BJ (cell line): ENCODE results near the gene DENND5B. TPM values are rescaled to one million over a fixed set of nuclear protein-coding genes. Genes with fewer than 3 reads are reported as not detected.

Experiments
- CTCF ChIA-PET: fragments of 350-600 bp; formaldehyde crosslinking; extraction: SDS; loops from one replicate; lab custom pipeline; 2021; ENCODE audit warnings: antibody characterized with exemption, inconsistent platforms; lab: Yijun Ruan, JAX
- POLR2A ChIA-PET: fragments of 300-600 bp; sonication (Branson Sonifier 250); formaldehyde crosslinking; extraction: SDS; loops from one replicate; lab custom pipeline; 2021; ENCODE audit warnings: antibody characterized with exemption; lab: Charles Lee
- DNase-seq: peaks from one replicate; pipeline ENCODE4 v3.0.0-alpha.2; 2011; ENCODE audit warnings: low read depth
- H3K27me3 ChIP-seq: 2 replicates; pipeline ENCODE4 v1.6.0; 2011; ENCODE audit warnings: low read length; ENCODE audit not compliant: control insufficient read depth, insufficient read depth
- H3K36me3 ChIP-seq: 2 replicates; pipeline ENCODE4 v1.5.1; 2011; ENCODE audit warnings: low read length; ENCODE audit not compliant: control insufficient read depth, insufficient read depth
- H3K4me3 ChIP-seq: 2 replicates; pipeline ENCODE4 v1.5.1; 2011; ENCODE audit warnings: low read depth, mild to moderate bottlenecking, control low read depth, low read length
- polyA plus RNA-seq: library from polyadenylated mRNA; depleted of rRNA; stranded (reverse); fragments of >200 nt; gene quantifications from 2 replicates; pipeline ENCODE4 v1.2.3, GENCODE V29; 2011
- TF ChIP-seq, protein P1 (sequence below): IDR thresholded peaks from 2 replicates; pipeline ENCODE4 v1.5.1; 2011; ENCODE audit warnings: low read depth, mild to moderate bottlenecking, control low read depth, inconsistent platforms, low read length, moderate library complexity; ENCODE audit not compliant: insufficient read depth

Gene DENND5B
- polyA plus RNA-seq, 1 experiment, result 5.4 TPM

DNA sequence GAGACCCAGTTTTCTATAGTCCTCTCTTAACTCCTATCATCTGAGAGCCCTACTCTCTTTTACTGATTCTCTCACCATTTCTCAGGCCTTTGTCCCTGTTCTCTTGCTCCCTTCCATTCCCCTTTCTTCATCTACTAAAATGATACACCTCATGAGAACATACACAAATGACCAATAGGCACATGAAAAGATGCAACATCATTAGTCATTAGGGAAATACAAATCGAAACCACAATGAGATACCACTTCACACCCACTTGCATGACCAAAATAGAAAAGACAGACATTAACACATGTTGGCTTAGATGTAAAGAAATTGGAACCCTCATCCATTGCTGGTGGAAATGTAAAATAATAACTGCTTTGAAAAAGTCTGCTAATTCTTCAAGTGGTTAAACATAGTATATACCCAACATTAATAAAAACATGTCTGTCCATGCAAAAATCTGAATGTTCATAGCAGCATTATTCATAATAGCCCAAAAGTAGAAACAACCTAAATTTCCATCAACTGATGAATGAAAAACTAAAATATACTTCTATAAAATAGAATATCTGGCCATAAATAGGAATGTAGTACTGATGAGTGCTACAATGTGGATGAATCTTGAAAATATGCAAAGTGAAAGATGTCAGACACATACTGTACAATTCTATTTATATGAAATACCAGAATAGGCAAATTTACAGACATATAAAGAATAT lies 66.0 kb downstream of the DENND5B start:
- no peak for DNase-seq
- Histone ChIP-seq H3K4me3 (no peak overlapping the region), H3K36me3 (no peaks in the 10 kb centered on the region), H3K27me3 (no peaks in the 10 kb centered on the region)
- TF ChIP-seq, protein P1, sequence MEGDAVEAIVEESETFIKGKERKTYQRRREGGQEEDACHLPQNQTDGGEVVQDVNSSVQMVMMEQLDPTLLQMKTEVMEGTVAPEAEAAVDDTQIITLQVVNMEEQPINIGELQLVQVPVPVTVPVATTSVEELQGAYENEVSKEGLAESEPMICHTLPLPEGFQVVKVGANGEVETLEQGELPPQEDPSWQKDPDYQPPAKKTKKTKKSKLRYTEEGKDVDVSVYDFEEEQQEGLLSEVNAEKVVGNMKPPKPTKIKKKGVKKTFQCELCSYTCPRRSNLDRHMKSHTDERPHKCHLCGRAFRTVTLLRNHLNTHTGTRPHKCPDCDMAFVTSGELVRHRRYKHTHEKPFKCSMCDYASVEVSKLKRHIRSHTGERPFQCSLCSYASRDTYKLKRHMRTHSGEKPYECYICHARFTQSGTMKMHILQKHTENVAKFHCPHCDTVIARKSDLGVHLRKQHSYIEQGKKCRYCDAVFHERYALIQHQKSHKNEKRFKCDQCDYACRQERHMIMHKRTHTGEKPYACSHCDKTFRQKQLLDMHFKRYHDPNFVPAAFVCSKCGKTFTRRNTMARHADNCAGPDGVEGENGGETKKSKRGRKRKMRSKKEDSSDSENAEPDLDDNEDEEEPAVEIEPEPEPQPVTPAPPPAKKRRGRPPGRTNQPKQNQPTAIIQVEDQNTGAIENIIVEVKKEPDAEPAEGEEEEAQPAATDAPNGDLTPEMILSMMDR, result no peak
- CTCF ChIA-PET, result no interaction called here
- POLR2A ChIA-PET, result interaction anchor here (0.6 kb wide), 1 partner anchor 16 kb away, joined by 3 read pairs; no protein-coding TSS in a partner anchor

DNA sequence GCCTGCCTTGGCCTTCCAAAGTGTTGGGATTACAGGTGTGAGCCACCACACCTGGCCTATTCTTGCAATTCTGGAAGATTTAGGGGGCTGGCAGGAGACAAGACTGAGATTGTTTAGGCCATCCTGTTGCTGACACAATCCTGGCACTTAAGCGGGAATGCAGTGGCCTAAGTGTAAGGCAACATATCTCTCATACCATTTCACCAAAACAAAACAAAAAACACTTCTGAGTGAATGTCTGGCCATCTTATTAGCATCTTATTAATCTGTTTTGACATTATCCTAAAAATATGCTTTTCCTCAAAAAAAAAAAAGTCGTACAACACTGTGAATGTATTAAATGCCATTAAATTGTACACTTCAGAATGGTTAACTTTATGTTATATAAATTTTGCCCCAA lies 67.6 kb downstream of the DENND5B start:
- Histone ChIP-seq H3K27me3 (no peaks in the 10 kb centered on the region), H3K36me3 (no peaks in the 10 kb centered on the region), H3K4me3 (no peak overlapping the region)
- TF ChIP-seq, protein P1, result no peak
- no peak for DNase-seq
- CTCF ChIA-PET, result no interaction called here
- POLR2A ChIA-PET, result no interaction called here

DNA sequence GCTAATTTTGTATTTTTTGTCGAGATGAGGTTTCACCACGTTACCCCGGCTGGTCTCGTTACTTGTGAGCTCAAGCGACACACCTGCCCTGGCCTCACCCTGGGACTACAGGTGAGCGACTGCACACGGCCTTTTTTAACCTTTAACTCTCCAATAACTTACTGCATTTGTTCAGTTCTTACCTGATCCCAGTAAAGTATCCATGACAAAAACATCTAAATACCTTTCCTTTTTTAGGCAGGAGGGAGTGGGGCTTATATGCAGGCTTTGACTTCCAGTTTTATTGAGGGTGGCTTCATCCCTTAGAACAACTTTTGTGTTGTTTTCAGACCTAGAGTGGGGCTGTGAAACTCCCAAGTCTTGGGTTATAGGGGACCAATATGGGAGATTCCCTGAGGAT lies 68.3 kb downstream of the DENND5B start:
- Histone ChIP-seq H3K36me3 (no peaks in the 10 kb centered on the region), H3K27me3 (no peaks in the 10 kb centered on the region), H3K4me3 (no peak overlapping the region)
- TF ChIP-seq, protein P1, result no peak
- ChIA-PET CTCF (interaction anchor here (0.8 kb wide), 1 partner anchor 67 kb away, joined by 3 read pairs; no protein-coding TSS in a partner anchor), POLR2A (no interaction called here)
- DNase-seq, result no peak

DNA sequence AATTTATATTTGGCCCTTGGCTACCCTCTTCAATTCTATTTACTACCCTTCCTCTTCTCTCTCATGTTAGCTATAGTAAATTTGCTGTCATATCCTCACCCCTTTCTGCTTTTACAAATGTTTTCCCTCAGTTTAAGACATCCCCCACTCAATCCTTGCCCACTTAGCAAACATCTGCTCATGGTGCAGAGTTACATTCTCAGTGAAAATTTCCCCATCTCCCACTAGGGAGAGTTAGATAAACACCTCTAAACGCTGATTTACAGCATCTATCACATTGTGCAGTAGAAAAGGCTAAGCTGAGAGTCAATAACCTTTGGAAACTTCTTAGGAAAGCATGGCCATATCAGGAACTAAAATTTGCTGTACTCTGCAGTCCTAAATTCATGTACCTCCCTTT lies 69.0 kb downstream of the DENND5B start:
- no peak for DNase-seq
- ChIA-PET POLR2A (no interaction called here), CTCF (interaction anchor here (0.6 kb wide), 1 partner anchor 37 kb away, joined by 3 read pairs; no protein-coding TSS in a partner anchor)
- TF ChIP-seq, protein P1, result no peak
- H3K27me3 ChIP-seq, result no peaks in the 10 kb centered on the region
- no peak overlapping the region for H3K4me3 ChIP-seq
- no peaks in the 10 kb centered on the region for H3K36me3 ChIP-seq

DNA sequence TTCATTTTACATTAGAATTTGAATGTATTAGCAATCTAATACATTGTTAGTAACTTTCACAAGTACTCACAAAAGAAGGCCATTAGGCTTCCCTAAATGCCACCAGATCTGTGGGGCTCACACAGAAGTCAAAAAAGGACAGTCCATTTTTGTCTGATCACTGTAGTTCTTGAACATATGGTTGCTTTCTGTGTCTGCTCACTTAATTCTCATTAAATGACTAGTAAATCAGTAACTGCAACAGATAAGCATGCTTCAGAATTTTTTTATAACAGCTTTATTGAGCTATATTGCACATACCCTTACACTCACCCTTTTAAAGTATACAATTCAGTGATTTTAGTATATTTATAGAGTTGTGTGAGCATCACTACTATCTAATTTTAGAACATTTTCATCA lies 71.4 kb downstream of the DENND5B start:
- no peak for DNase-seq
- CTCF ChIA-PET, result no interaction called here
- Histone ChIP-seq H3K27me3 (no peaks in the 10 kb centered on the region), H3K36me3 (no peaks in the 10 kb centered on the region), H3K4me3 (no peak overlapping the region)
- POLR2A ChIA-PET, result no interaction called here
- TF ChIP-seq, protein P1, result no peak
